ENCODE data around the gene NGF.

Gene NGF

GRCh38 chr1:115251856-115252255 lies 86.2 kb downstream of the NGF start:
- DNase-seq (ENCODE audit: extremely low read depth, insufficient read length) = no peak
- Histone ChIP-seq H3K4me3 (replicated peaks; ENCODE audit: low read depth, low read length) (no peak overlapping the region), H3K36me3 (ENCODE audit: control insufficient read depth, insufficient read depth, low read length) (no peaks in the 10 kb centered on the region), H3K27me3 (replicated peaks; ENCODE audit: control insufficient read depth, insufficient read depth, low read length) (no peaks in the 10 kb centered on the region)
- no peak for TF ChIP-seq CTCF (IDR thresholded peaks at IDR 0.05; ENCODE audit: insufficient read depth, low read length, poor library complexity, severe bottlenecking)

GRCh38 chr1:115251340-115251748 lies 86.7 kb downstream of the NGF start:
- H3K27me3 ChIP-seq (replicated peaks; ENCODE audit: control insufficient read depth, insufficient read depth, low read length) = no peaks in the 10 kb centered on the region
- TF ChIP-seq CTCF (IDR thresholded peaks at IDR 0.05; ENCODE audit: insufficient read depth, low read length, poor library complexity, severe bottlenecking) = no peak
- H3K36me3 ChIP-seq (ENCODE audit: control insufficient read depth, insufficient read depth, low read length) = no peaks in the 10 kb centered on the region
- DNase-seq (ENCODE audit: extremely low read depth, insufficient read length) = no peak
- H3K4me3 ChIP-seq (replicated peaks; ENCODE audit: low read depth, low read length) = no peak overlapping the region

- no peaks in the 10 kb centered on the region for H3K36me3 ChIP-seq (ENCODE audit: control insufficient read depth, insufficient read depth, low read length)
- no peak overlapping the region for H3K4me3 ChIP-seq (replicated peaks; ENCODE audit: low read depth, low read length)
- TF ChIP-seq CTCF (IDR thresholded peaks at IDR 0.05; ENCODE audit: insufficient read depth, low read length, poor library complexity, severe bottlenecking) = no peak
- H3K27me3 ChIP-seq (replicated peaks; ENCODE audit: control insufficient read depth, insufficient read depth, low read length) = no peaks in the 10 kb centered on the region
- no peak for DNase-seq (ENCODE audit: extremely low read depth, insufficient read length)
Observed at GRCh38 chr1:115246526-115246925, 91.5 kb downstream of the NGF start.

GRCh38 chr1:115245227-115245626 lies 92.8 kb downstream of the NGF start:
- H3K36me3 ChIP-seq (ENCODE audit: control insufficient read depth, insufficient read depth, low read length) = no peaks in the 10 kb centered on the region
- no peak for TF ChIP-seq CTCF (IDR thresholded peaks at IDR 0.05; ENCODE audit: insufficient read depth, low read length, poor library complexity, severe bottlenecking)
- H3K4me3 ChIP-seq (replicated peaks; ENCODE audit: low read depth, low read length) = no peak overlapping the region
- H3K27me3 ChIP-seq (replicated peaks; ENCODE audit: control insufficient read depth, insufficient read depth, low read length) = no peaks in the 10 kb centered on the region
- no peak for DNase-seq (ENCODE audit: extremely low read depth, insufficient read length)

- no peak overlapping the region for H3K4me3 ChIP-seq (replicated peaks; ENCODE audit: low read depth, low read length)
- no peak for DNase-seq (ENCODE audit: extremely low read depth, insufficient read length)
- no peak for TF ChIP-seq CTCF (IDR thresholded peaks at IDR 0.05; ENCODE audit: insufficient read depth, low read length, poor library complexity, severe bottlenecking)
- no peaks in the 10 kb centered on the region for H3K36me3 ChIP-seq (ENCODE audit: control insufficient read depth, insufficient read depth, low read length)
- no peaks in the 10 kb centered on the region for H3K27me3 ChIP-seq (replicated peaks; ENCODE audit: control insufficient read depth, insufficient read depth, low read length)
Observed at GRCh38 chr1:115242543-115242942, 95.5 kb downstream of the NGF start.

- Histone ChIP-seq H3K36me3 (ENCODE audit: control insufficient read depth, insufficient read depth, low read length) (no peaks in the 10 kb centered on the region), H3K4me3 (replicated peaks; ENCODE audit: low read depth, low read length) (no peak overlapping the region), H3K27me3 (replicated peaks; ENCODE audit: control insufficient read depth, insufficient read depth, low read length) (no peaks in the 10 kb centered on the region)
- TF ChIP-seq CTCF (IDR thresholded peaks at IDR 0.05; ENCODE audit: insufficient read depth, low read length, poor library complexity, severe bottlenecking) = no peak
- no peak for DNase-seq (ENCODE audit: extremely low read depth, insufficient read length)
Observed at GRCh38 chr1:115241309-115241708, 96.7 kb downstream of the NGF start.
